ENCODE measurements around the gene ZNF785. TPM values are rescaled to one million over a fixed set of nuclear protein-coding genes. Genes with fewer than 3 reads are reported as not detected.
"Not testable (repeated sequence)": the region's sequence is repeated elsewhere in the genome, so short reads cannot be mapped to it uniquely, and the experiment has no call there.

The ZNF785 gene
- total RNA-seq, 1 donor from 2014 or later, result 17.3 TPM

DNA sequence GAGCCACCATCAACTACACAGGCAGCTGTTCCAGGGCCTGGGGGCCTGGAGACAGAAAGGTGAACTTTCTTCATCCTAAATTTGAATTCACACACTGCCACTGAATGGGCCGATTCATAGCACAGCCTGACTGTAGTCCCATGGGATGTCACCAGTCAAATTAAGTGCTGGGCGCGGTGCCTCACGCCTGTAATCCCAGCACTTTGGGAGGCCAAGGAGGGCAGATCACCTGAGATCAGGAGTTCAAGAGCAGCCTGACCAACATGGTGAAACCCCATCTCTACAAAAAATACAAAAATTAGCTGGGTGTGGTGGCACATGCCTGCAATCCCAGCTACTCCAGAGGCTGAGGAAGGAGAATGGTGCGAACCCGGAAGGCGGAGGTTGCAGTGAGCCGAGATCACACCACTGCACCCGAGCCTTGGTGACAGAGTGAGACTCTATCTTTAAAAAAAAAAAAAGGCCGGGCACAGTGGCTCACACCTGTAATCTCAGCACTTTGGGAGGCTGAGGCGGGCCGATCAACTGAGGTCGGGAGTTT, 45.4 kb downstream of the ZNF785 start:
- not testable (repeated sequence) for DNase-seq (ENCODE audit: low spot score)

DNA sequence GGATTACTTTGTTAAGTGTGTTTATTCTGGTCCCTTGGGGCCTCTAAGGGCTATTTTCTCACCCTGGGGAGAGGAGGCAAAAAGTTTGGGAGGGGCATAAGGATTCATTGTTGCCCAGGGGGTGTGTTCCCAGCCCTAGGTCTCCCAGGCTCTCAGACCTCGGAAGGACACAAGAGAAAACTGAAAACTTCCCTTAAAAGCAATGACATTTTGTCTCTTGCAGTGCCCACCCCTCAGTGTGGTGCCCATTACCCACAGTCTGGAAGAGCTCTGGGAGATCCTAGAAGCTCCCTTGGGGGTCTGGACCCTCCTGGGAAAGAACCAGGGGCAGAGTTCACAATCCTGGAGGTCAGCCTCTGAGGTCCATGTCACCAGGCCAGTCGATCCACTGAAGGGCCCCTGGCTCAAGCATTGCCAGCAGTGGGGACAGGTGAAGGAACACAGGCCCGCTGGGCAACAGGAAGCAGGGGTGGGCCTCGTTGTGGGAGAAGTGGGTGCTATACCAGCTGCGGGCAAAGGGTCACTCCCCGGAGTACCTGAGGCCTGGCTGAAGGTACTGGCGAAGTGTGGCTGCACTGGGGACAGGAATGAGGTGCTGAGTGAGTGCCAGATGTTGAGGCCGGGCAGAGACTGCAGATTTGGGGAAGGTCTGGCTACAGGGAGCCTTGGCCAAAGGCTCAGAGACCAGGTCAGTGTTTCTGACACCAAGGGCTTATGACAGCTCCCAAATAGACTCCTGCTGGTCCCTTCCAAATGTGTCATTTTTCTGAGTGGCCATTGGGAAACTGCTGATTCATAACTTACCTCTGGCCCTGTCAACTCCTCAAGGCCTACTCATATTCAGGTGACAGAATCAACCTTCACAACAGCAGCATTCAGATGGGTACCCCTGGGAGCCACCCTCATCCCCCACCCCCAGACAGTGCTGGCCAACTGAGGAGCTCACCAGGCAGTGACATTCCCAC, 46.2 kb downstream of the ZNF785 start:
- no peak for DNase-seq (ENCODE audit: low spot score)

DNA sequence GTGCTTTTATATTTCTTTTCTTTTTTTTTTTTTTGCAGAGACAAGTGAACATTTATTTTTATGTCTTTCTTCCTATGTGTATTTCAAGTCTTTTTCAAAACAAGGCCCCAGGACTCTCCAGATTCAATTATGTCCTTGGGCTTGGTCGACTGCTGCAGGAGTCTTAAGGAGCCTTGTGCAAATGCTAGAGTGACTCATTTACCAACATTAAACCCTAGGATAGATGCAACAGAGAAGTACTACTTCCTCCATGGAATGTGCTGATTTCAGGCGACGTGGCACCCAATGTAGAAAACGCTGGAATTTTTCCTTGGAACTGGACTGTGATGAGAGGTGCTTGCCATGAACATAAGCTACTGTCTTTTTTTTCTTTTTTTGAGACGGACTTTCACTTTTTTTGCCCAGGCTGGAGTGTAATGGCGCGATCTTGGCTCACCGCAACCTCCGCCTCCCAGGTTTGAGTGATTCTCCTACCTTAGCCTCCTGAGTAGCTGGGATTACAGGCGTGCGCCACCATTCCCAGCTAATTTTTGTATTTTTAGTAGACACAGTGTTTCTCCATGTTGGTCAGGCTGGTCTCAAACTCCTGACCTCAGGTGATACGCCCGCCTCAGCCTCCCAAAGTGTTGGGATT, 49.0 kb downstream of the ZNF785 start:
- DNase-seq (ENCODE audit: low spot score), result not testable (repeated sequence)

DNA sequence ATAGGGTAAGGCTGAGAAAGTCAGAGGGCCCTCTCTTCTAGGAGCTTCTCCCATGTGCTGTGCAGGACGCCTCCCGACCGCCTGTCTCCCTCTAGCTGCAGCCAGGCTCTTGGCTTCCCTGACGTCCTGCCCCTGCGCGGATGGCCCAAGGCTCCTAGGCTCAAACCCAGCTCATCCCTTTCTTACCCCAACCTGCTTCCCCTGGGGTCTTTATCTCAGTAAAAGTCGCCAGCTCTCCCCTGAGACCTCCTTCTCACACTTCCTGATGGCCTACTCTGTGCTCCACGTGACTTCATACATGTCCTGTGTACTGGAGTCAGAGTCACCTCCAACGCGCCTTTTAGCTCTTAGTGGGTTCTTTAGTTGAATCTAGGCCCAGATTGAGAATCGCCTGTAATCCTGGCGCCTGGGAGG, 49.7 kb downstream of the ZNF785 start:
- DNase-seq (ENCODE audit: low spot score), result peak; percentile 86

DNA sequence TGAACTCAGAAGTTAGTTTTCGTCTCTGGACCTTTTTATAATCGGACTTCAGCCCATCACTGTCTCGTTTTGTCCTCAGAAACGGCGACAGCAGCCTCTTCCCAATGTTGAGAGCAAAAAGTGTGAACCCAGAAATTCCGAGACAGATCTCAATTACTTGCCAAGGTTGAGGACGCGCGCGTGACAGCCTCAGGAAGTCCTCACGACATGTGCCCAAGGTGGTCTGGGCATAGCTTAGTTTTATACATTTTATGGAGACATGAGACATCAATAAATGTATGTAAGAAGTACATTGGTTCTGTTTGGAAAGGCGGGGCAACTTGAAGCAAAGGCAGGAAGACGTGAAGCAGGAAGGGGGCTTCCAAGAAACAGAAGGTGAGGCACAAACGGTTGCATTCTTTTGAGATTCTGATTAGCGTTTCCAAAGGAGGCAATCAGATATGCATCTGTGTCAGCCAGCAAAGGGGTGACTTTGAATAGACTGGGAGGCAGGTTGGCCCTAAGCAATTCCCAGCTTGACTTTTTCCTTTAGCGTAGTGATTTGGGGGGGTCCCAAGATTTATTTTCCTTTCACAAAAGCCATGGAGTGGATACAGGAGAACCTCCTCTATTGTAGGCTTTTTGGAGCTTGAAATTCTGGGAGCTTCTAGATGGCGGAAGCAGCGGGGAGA, 50.3 kb downstream of the ZNF785 start:
- DNase-seq (ENCODE audit: low spot score), result peak; percentile 55

DNA sequence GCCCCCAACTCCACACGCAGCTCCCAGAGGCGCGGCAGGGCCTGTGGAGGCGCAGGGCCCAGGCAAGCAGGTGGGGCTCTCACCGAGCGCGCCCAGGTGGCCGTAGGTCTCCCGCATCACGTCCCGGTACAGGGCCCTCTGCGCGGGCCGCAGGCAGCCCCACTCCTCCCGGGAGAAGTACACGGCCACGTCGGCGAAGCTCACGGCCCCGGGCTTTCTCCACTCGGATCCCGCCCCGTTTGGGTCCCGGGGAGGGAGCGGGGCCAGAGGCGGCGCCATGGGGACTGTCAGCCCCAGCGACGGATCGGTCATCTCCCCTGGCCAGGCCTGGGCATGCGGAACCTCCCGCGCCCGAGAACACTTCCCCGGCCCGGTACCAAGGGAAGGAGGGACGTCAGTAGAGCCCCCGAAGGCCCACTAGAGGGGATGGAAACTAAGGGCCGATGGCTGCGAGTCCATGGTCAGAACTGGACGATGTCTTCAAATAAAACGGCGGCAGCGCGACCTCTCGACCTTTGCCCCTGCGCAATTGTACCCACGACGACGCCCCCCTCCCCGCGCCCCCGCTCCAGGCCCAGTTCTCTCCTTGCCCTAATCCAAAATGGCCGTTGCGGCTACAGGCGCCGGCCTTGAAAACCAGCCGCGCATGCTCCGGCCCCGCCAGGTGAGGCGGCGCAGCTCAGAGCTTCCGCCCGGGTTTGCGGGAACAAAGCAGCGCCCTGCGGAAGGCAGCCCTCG, 51.0 kb downstream of the ZNF785 start, which contains the start of gene ZNF747:
Gene ZNF747 (minus strand): TSS at position 491 of the 738 bp plus-strand sequence. CDS start 179 bp downstream, at position 312.
- peak; percentile 95 for DNase-seq (ENCODE audit: low spot score)

DNA sequence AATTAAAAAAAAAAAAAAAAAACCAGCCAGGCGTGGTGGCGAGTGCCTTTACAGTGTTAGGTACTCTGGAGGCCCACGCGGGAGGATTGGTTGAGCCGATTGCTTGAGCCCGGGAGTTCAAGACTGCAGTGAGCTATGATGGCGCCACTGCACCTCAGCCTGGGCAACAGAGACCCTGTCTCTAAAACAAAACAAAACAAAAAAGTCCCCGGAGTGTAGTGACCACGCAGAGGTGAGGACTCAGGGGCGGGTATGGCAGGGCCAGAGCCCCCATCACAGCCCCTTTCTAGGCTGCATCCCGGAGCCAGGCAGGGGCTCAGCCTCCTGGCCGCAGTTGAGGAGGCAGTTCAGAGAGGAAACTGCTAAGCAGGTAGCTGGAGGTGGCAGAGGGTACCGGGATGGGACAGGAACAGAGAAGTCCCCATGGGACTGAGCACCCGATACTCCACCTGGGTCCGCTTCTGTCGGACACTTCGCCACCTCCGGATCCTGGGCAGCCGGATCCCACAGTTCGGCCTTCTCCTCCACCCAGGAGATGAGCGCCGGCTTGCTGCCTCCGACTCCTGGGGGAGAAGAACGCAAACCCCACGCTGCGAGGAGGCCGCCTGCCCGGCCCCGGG, 51.6 kb downstream of the ZNF785 start:
- DNase-seq (ENCODE audit: low spot score), result no peak

DNA sequence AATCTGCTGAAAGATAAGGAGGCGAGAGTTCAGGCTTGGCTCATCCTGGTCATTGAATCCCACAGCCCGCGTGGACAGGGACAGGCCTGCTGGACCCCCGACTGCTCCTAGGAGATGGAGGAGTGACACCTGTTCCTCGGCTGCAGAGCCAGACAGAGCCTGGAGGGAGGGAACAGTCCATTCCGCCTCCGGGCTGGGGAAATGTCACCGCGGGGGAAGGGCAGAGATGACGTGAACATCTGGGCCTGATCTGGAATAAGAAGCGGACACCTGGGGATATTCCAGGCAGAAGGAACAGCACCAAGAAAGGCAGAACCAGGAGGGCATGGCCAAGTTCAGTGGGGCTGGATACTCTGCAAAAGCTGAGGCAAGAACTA, 52.4 kb downstream of the ZNF785 start:
- DNase-seq (ENCODE audit: low spot score), result no peak

DNA sequence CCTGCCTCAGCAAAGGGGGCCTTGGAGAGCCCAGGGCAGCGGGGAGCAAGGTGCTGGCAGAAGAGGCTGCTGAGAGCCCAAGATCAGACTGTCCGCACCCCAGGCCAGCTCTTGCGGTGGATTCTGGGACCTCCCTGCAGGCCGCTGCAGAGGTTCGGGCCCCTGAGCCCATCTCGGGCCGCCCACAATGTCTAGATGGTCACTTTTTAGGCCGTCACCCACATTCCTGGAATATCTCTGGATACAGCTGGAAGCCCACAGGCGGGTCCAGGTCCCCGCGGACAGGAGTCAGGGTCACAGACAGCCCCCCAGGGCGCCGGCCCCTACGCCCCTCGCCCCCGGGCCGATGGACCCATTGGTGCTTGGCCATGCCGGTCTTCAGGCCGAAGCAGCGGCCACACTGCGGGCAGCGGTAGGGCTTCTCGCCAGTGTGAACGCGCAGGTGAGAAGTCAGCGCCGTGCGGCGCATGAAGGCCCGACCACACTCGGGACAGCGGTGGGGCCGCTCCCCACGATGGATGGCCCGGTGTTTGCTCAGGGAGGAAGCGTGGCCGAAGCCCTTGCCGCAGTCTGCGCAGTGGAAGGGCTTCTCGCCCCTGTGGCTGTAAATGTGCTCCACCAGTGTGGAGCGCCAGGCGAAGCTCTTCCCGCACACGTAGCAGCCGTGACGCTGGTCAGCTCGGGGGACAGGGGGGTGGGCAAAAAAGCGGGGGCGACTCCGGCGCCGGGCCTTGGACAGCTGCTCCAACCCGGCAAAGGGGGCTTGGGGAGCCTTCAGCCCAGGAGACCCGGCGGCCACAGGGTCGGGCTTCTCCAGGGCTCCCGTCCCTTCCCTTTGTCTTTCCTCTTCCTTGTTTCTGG, 53.0 kb downstream of the ZNF785 start:
- no peak for DNase-seq (ENCODE audit: low spot score)

Other genes with a start within 250 kb of the ZNF785 start
- 20.9 TPM for gene CD2BP2, start 230.4 kb downstream of the ZNF785 start, total RNA-seq (ENCODE audit: insufficient read depth, low replicate concordance)
- 35.6 TPM for gene TBC1D10B, start 215.2 kb downstream of the ZNF785 start, total RNA-seq (ENCODE audit: insufficient read depth, low replicate concordance)
- not detected for gene MYL11, start 210.9 kb downstream of the ZNF785 start, total RNA-seq (ENCODE audit: insufficient read depth, low replicate concordance)
- 8.9 TPM for gene SEPTIN1, start 203.1 kb downstream of the ZNF785 start, total RNA-seq (ENCODE audit: insufficient read depth, low replicate concordance)
- 14.2 TPM for gene ZNF48, start 190.3 kb downstream of the ZNF785 start, total RNA-seq (ENCODE audit: insufficient read depth, low replicate concordance)
- 12.0 TPM for gene ZNF771, start 178.1 kb downstream of the ZNF785 start, total RNA-seq (ENCODE audit: insufficient read depth, low replicate concordance)
- 10.1 TPM for gene DCTPP1, start 155.7 kb downstream of the ZNF785 start, total RNA-seq (ENCODE audit: insufficient read depth, low replicate concordance)
- 6.3 TPM for gene SEPHS2, start 139.8 kb downstream of the ZNF785 start, total RNA-seq (ENCODE audit: insufficient read depth, low replicate concordance)
- gene ITGAL, start 113.0 kb downstream of the ZNF785 start, total RNA-seq (ENCODE audit: insufficient read depth, low replicate concordance), result 3.1 TPM
- 14.7 TPM for gene ZNF768, start 59.1 kb downstream of the ZNF785 start, total RNA-seq (ENCODE audit: insufficient read depth, low replicate concordance)
- gene ZNF747, start 50.8 kb downstream of the ZNF785 start, total RNA-seq (ENCODE audit: insufficient read depth, low replicate concordance), result 5.5 TPM
- 4.1 TPM for gene ZNF764, start 27.3 kb downstream of the ZNF785 start, total RNA-seq (ENCODE audit: insufficient read depth, low replicate concordance)
- 5.1 TPM for gene ZNF688, start 14.0 kb downstream of the ZNF785 start, total RNA-seq (ENCODE audit: insufficient read depth, low replicate concordance)
- 8.2 TPM for gene ZNF689, start 24.7 kb upstream of the ZNF785 start, total RNA-seq (ENCODE audit: insufficient read depth, low replicate concordance)
- gene PRR14, start 65.3 kb upstream of the ZNF785 start, total RNA-seq (ENCODE audit: insufficient read depth, low replicate concordance), result 0.96 TPM
- gene FBRS, start 72.7 kb upstream of the ZNF785 start, total RNA-seq (ENCODE audit: insufficient read depth, low replicate concordance), result 13.5 TPM
- 22.6 TPM for gene SRCAP, start 113.5 kb upstream of the ZNF785 start, total RNA-seq (ENCODE audit: insufficient read depth, low replicate concordance)
- 5.5 TPM for gene PHKG2, start 162.7 kb upstream of the ZNF785 start, total RNA-seq (ENCODE audit: insufficient read depth, low replicate concordance)
- not detected for gene CFAP119, start 176.4 kb upstream of the ZNF785 start, total RNA-seq (ENCODE audit: insufficient read depth, low replicate concordance)
- gene RNF40, start 176.6 kb upstream of the ZNF785 start, total RNA-seq (ENCODE audit: insufficient read depth, low replicate concordance), result 28.6 TPM
- gene ZNF629, start 201.5 kb upstream of the ZNF785 start, total RNA-seq (ENCODE audit: insufficient read depth, low replicate concordance), result 5.1 TPM